ENCODE data around the gene AKAP8. TPM values are rescaled to one million over a fixed set of nuclear protein-coding genes. Genes with fewer than 3 reads are reported as not detected.
"Not testable (repeated sequence)": the region's sequence is repeated elsewhere in the genome, so short reads cannot be mapped to it uniquely, and the experiment has no call there.

Gene AKAP8
- total RNA-seq, 1 donor from 2014 or later: 19.4 TPM

DNA sequence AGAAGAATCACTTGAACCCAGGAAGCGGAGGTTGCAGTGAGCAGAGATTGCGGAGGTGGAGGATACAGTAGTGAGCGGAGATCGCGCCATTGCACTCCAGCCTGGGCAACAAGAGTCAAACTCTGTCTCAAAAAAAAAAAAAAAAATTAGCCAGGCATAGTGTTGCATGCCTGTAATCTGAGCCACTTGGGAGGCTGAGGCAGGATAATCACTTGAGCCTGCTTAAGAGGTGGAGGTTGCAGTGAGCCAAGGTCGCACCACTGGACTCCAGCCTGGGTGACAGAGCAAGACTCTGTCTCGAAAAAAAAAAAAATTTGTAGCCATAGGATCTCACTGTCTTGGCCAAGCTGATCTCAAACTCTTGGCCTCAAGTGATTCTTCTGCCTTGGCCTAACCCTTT is 43.6 kb downstream of the AKAP8 start:
- DNase-seq (ENCODE audit: low read depth, low spot score): not testable (repeated sequence)

GRCh38 chr19:15332311-15332996 is 47.1 kb downstream of the AKAP8 start, which contains the start of gene BRD4:
TSS of gene BRD4 (minus strand) at chr19:15332539. CDS start at chr19:15273099, 59,440 bp downstream.
- no peak for DNase-seq (ENCODE audit: low read depth, low spot score)

- no peak for DNase-seq (ENCODE audit: low read depth, low spot score)
These were observed 47.9 kb downstream of the AKAP8 start for GRCh38 chr19:15331419-15332310.

DNA sequence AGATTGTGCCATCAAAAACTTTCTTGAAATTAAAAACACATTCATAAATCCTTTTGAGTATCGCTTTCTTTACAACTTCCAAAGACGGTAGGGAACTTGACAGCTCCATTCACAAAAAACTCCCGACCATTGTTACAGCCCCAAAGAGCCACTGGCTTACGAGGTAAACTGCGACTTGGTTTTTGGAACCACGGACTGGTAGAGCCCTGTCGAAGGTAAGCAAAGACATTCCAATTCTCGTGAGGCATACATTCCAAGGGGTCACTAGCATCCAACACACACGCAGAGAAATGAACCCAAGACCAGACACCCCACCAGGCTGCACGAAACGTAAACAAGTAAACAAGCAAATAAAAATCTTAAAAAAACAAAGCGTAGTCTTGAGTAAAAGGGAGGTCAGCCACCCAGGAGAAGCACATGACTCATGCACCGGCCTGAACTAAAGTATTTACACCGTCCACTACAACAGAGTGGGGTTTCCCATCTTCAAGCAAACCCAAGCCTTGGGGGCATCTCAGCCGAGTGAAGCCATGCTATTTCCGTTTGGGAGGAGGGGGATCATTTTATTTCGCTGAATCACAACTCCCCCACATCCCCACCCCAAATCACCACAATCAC is 48.7 kb downstream of the AKAP8 start:
- DNase-seq (ENCODE audit: low read depth, low spot score): peak; percentile 36

DNA sequence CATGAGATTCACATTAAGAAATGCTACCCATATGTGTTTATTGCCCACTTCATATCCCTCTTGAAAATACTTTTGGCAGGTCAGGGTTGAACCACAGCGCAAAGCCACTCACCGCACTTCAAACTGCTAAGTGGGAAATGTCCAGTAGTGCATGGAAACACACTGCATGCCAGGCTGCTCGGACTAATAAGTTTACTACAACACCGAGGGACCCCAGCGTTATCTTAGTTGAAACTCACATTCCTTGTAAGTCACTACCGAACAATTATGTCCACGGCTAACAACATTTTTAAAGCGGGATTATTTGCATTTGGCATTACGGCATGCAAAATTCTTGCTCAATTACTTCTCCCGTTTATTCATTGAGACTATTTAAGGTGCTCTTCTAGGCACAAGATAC is 51.3 kb downstream of the AKAP8 start:
- DNase-seq (ENCODE audit: low read depth, low spot score): no peak

- DNase-seq (ENCODE audit: low read depth, low spot score): no peak
These were observed 54.6 kb downstream of the AKAP8 start for GRCh38 chr19:15324791-15325519.

GRCh38 chr19:15323496-15324235 is 55.9 kb downstream of the AKAP8 start:
- DNase-seq (ENCODE audit: low read depth, low spot score): no peak

GRCh38 chr19:15321739-15322138 is 57.8 kb downstream of the AKAP8 start:
- DNase-seq (ENCODE audit: low read depth, low spot score): no peak

- DNase-seq (ENCODE audit: low read depth, low spot score): no peak
These were observed 59.5 kb downstream of the AKAP8 start for GRCh38 chr19:15320116-15320515.

DNA sequence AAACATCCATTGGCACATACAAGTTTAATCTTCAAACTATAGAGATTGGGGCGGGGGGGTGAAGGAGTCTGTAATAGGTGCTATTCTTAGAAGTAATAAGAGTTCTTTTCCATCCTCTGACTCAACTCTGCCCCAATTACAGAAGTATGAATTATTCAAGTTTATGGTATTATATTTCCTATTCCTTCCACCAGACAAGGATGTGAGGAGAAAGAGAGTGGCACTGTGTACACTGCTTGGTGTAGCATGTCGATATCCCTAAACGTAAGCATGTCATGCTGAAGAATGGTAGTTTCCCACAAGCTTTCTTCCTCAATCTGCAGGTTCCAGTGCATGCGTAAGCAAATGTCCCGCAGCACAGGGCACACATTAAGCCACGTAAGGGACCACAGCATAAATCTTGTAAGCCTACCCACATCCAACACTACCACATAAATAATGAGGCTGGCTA is 61.3 kb downstream of the AKAP8 start:
- no peak for DNase-seq (ENCODE audit: low read depth, low spot score)

DNA sequence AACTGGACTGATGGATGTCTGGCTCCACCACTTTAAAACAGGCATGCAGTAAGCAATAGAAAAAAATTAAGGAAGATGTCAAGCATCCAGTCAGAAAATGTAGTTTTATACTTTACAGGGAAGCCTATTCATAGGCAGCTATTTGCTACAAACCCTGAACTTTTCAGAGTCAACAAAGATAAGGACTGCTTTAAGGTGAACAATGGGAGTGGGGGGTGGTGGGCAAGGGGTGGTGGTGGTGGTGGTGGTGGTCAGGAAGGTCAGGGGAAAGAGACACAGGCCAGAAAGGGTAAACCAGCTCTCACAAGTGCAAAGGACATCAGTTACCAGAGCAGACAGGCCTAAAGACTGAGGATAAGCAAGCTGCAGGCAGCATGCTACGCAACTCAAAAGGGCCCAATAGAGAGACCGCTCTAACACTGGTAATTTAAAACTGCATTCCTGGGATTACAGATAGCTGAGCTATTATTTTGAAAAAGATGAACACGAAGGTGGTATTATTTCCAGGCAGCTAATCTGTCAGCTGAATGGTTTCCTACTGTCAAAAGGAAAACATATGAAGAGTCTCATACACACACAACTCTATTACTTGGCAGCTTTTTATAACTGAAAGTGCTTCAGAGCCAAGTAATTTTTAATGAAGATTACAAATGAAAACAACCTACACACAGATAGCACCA is 62.1 kb downstream of the AKAP8 start:
- DNase-seq (ENCODE audit: low read depth, low spot score): no peak

DNA sequence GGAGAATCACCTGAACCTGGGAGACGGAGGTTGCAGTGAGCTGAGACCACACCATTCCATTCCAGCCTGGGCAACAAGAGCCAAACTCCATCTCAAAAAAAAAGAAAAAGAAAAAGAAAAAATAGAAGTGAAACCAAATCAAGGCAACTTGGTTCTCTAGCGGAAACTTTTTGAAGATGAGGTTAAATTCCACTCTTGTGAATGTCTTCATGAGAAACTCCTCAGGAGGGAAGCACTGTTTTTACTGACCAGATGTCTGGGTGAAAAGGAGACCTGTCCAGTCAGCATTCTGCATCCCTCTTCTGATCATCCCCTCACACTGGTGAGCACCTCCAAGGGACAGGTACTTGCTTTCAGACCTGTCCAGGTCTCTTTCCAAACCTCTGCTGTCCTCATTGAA is 63.1 kb downstream of the AKAP8 start:
- DNase-seq (ENCODE audit: low read depth, low spot score): no peak

DNA sequence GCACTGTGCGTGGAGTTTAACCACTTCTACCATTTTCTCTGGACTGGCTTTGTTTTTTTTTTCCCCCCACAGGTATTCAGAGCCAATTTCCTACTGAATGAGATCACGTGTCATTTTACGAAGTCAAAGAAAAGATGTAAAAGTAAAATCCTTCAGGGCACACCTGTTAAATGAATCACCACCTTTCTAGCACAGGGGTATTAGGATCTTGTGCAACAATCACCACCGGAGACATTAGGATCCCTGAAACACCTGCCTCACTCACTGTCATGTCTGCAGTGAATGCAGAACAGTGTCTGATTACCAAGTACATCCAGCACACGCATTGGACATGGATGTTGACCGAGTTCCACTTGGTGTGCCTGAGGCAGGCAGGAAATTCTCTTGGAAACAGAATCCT is 64.5 kb downstream of the AKAP8 start:
- DNase-seq (ENCODE audit: low read depth, low spot score): no peak

GRCh38 chr19:15313649-15314279 is 65.8 kb downstream of the AKAP8 start:
- no peak for DNase-seq (ENCODE audit: low read depth, low spot score)

- DNase-seq (ENCODE audit: low read depth, low spot score): no peak
These were observed 72.4 kb downstream of the AKAP8 start for GRCh38 chr19:15307169-15307568.

DNA sequence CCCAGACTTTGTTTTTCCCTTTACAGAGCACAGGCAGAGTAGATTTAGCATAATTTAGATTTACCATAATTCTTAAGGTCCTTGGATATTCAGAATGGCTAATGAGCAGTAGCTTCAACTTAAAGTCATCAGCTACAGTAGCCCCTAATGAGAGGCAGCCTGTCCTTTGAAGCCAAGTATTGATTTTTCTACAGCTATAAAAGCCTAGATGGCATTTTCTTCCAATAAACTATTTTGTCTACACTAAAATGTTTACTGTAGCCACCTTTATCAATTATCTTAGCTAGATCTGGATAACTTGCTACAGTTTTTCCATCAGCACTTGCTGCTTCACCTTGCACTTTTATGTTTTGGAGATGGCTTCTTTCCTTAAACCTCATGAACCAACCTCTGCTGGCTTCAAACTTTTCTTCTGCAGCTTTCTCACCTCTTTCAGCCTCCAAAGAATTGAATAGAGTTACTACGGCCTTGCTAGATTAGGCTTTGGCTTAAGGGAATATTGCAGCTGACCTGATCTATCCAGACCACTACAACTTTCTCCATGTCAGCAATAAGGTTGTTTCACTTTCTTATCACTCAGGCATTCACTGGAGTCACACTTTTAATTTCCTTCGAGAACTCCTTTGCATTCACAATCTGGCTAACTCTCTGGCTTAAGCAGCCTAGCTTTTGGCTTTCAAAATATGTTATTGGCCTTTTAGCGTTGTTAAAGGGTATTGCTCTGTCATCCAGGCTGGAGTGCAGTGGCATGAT is 73.8 kb downstream of the AKAP8 start:
- no peak for DNase-seq (ENCODE audit: low read depth, low spot score)

DNA sequence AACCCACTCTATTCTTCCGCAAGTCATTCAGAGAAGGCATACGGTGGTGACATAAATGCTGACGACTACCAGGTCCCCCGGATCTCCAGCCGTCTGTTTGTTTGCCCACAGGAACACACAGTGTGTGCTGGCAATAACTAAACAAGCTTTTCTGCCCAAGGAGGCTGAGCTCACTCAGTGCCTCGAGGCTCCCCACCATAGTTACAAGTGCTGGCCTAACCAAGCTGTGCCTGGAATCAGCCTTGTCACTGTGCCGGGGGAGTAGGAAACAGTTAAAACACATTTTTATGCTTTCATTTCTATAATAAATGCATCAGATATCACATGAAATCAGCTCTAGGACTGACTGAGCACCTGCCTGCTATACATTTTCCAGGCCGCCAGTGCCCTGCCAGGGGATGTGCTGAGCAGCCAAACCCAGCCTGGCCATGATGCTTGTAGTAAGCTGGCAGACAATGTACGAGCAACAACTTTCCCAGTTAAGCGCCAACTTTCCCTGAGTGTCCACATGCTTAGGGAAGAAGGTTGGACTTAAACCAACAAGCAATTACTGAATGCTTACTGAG is 75.4 kb downstream of the AKAP8 start:
- no peak for DNase-seq (ENCODE audit: low read depth, low spot score)

Measured in pulmonary artery endothelial cell (primary cell).